ENCODE data around the gene EML6. TPM values are rescaled to one million over a fixed set of nuclear protein-coding genes. Genes with fewer than 3 reads are reported as not detected.

The EML6 gene
- total RNA-seq, 1 donor from 2014 or later, result 0.17 TPM

GRCh38 chr2:54887850-54888545 lies 164.5 kb downstream of the EML6 start:
- DNase-seq, result no peak

- no peak for DNase-seq
Observed at GRCh38 chr2:54889053-54889452, 165.6 kb downstream of the EML6 start.

- DNase-seq, result no peak
Observed at GRCh38 chr2:54891909-54892308, 168.4 kb downstream of the EML6 start.

GRCh38 chr2:54894467-54894866 lies 171.0 kb downstream of the EML6 start:
- DNase-seq, result peak; percentile 76

GRCh38 chr2:54895730-54896129 lies 172.3 kb downstream of the EML6 start:
- no peak for DNase-seq

- DNase-seq, result no peak
Observed at GRCh38 chr2:54897420-54898310, 174.2 kb downstream of the EML6 start.

- no peak for DNase-seq
Observed at GRCh38 chr2:54898456-54899226, 175.2 kb downstream of the EML6 start.

- peak; percentile 64 for DNase-seq
Observed at GRCh38 chr2:54899576-54900200, 176.2 kb downstream of the EML6 start.

GRCh38 chr2:54901224-54901986 lies 177.9 kb downstream of the EML6 start:
- DNase-seq, result no peak

GRCh38 chr2:54902763-54903162 lies 179.3 kb downstream of the EML6 start:
- DNase-seq, result no peak

- DNase-seq, result peak; percentile 94
Observed at GRCh38 chr2:54903736-54904554, 180.5 kb downstream of the EML6 start.

GRCh38 chr2:54904836-54905235 lies 181.4 kb downstream of the EML6 start:
- DNase-seq, result no peak

GRCh38 chr2:54906716-54907115 lies 183.3 kb downstream of the EML6 start:
- no peak for DNase-seq

- no peak for DNase-seq
Observed at GRCh38 chr2:54907663-54908062, 184.2 kb downstream of the EML6 start.

GRCh38 chr2:54908591-54908990 lies 185.1 kb downstream of the EML6 start:
- no peak for DNase-seq

GRCh38 chr2:54909001-54909400 lies 185.5 kb downstream of the EML6 start:
- DNase-seq, result no peak

- DNase-seq, result no peak
Observed at GRCh38 chr2:54912305-54912704, 188.8 kb downstream of the EML6 start.

- DNase-seq, result no peak
Observed at GRCh38 chr2:54912893-54913292, 189.4 kb downstream of the EML6 start.

- DNase-seq, result no peak
Observed at GRCh38 chr2:54914637-54915036, 191.2 kb downstream of the EML6 start.

- DNase-seq, result no peak
Observed at GRCh38 chr2:54915101-54915500, 191.6 kb downstream of the EML6 start.

- no peak for DNase-seq
Observed at GRCh38 chr2:54916637-54917036, 193.2 kb downstream of the EML6 start.
